Stomach (tissue), 4 donors: Measurements from ENCODE around the gene FGF22.

Experiments
- CTCF ChIP-seq, 7 experiments: fragments of 450-650 bp in 4 of 7; fragments of 200-600 bp in 3 of 7; sonication (generic) in 3 of 7; IDR thresholded peaks; one replicate each; pipeline ENCODE4 v1.5.1; 2016 to 2019; ENCODE audit warnings: antibody characterized with exemption in 7 of 7, control low read depth in 2 of 7, mild to moderate bottlenecking in 1 of 7
- POLR2A ChIP-seq, 4 donors: fragments of 450-650 bp; IDR thresholded peaks; one replicate each; pipeline ENCODE4 v1.6.1; 2016; ENCODE audit warnings: antibody characterized with exemption in 4 of 4, control low read depth in 2 of 4, mild to moderate bottlenecking in 1 of 4, moderate library complexity in 1 of 4

GRCh38 chr19:593055-593454 is 46.6 kb upstream of the FGF22 start:
- TF ChIP-seq POLR2A (IDR thresholded peaks at IDR 0.05) (no peak), CTCF (IDR thresholded peaks at IDR 0.05) (no peak)
